ENCODE results near the gene SLC25A53.
"Not testable (repeated sequence)": the region's sequence is repeated elsewhere in the genome, so short reads cannot be mapped to it uniquely, and the experiment has no call there.

Gene SLC25A53

DNA sequence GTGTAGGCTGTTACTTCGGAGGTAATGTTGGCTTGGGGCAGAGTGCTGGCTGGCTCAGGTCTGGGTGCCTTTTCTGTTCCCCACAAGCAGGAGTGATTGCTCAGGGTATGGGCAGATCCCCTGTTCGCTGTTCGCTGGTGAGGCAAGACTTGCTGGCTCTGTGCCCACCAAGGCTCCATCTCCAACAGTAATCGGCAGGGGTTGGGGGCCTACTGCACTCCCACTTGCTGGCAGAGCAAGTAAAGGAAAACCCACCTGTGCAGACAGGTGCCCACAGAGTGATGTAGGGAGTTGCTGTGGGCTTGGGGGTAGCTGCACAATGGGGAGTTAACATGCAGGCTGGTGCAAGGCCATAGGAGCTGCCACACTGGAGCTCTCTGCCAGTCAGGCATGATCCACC, 72.7 kb downstream of the SLC25A53 start:
- DNase-seq: peak in 1 of 10 donors; percentile 59
- intact Hi-C loops (cut with DNase I): no loop called here

DNA sequence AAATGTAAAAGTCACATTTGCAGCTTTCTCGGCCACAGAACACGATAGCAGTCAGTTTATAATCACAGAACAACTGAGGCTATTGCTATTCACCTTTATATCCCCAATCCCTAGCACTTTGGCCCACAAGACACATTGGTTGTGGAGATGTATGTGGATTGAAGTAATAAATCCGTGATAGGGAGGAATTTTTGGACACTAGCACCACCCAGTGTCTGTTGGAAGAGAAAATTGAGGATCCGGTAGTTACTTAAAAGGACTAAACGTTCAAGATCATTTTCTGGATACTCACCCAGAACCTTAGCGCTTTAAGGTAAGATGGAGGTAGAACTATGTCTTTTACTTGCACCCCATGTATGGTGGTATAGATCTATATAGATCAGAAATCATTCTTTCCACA, 79.0 kb downstream of the SLC25A53 start:
- DNase-seq; intact Hi-C loops (cut with DNase I): not testable (repeated sequence)

DNA sequence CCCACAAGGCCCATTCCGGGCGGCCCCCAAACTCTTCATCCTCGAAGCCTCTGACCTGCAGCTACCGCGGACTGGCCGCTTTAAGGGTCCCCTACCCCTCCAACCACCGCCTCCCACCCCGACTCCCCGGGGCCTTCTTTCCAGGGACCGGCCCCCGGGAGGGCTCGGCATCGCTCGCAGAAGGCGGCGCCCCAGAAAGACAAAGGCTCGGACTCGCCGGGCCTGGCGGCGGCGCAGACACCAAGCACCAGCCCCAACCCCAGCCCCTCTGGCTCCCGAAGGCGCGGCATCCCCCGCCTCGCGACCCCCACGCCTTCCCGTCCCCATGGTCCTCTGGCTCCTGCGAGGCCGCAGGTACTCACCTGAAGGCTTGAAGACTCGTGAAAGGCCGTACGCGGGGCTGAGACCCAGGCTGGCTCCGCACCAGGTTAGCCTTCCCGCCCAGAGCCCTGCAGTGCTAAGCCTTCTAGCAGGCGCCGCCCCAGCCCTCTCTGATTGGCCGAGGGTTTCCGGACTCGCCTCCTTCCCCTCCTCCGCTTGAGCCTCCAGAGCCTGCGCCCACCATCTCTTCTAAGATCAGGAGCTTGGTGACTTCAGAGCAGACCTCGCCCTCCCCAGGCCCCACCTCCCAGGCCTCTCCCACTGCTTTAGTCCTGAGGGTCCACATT, 80.9 kb downstream of the SLC25A53 start, which contains the start of gene TMSB15C:
Gene TMSB15C (minus strand): TSS at position 459 of the 668 bp plus-strand sequence.
- DNase-seq; intact Hi-C loops (cut with DNase I): not testable (repeated sequence)

DNA sequence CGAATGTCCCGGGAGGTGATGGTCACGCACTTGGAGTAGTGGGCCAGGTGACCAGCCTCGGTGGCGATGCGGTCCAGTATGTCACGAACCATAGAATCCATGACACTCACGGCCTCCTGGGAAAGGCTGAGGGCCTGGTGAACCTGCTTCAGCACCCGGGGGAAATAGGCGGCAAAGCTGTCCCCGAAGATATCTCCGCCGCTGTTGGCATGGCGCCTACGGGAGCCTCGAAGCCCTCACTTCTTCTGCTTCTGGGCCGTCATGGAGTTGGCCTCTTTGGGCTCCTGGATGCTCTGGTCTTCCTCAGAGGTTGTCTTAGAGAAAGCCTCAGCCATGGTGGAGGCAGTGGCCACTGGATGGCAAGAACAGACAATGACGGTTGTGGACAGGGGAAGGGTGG, 94.2 kb downstream of the SLC25A53 start:
- peak in 2 of 10 donors; percentile 45 to 75 for DNase-seq
- intact Hi-C loops (cut with DNase I): not testable (repeated sequence)

DNA sequence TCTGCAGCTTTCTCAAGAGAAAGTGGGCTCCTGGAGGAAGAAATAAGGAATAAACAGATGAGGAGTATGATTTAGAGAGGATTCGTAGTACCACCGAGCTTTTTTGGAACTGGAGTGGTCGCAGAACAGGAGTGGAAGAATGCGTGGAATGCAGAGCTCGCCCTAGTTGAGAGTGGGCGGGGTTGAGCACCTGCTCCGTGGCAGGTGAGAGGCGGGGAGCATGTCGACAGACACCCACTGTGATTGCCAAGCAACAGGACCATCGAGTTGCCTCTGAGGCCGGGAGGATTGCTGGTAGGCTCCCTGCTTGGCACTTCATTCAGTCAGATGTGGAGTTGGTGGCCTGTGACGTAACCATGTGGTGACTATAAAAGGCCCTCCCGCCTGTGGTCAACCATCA, 101.9 kb downstream of the SLC25A53 start:
- intact Hi-C loops (cut with DNase I); DNase-seq: not testable (repeated sequence)

Data from posterior cingulate gyrus (tissue), 11 donors.